GDM1 (cell line): ENCODE measurements around the gene CYP4V2.

ENCODE experiments used
- DNase-seq: peaks from one replicate; lab custom pipeline; 2025; lab: John Stamatoyannopoulos, UW

The CYP4V2 gene

GRCh38 chr4:186191200-186192065 lies at the start of gene CYP4V2:
CYP4V2 (plus strand) TSS chr4:186191567; CDS start chr4:186191824, 257 bp downstream.
- peak; percentile 71 for DNase-seq

- DNase-seq, result no peak
These were observed 47.0 kb upstream of the CYP4V2 start for GRCh38 chr4:186144198-186144945.

DNA sequence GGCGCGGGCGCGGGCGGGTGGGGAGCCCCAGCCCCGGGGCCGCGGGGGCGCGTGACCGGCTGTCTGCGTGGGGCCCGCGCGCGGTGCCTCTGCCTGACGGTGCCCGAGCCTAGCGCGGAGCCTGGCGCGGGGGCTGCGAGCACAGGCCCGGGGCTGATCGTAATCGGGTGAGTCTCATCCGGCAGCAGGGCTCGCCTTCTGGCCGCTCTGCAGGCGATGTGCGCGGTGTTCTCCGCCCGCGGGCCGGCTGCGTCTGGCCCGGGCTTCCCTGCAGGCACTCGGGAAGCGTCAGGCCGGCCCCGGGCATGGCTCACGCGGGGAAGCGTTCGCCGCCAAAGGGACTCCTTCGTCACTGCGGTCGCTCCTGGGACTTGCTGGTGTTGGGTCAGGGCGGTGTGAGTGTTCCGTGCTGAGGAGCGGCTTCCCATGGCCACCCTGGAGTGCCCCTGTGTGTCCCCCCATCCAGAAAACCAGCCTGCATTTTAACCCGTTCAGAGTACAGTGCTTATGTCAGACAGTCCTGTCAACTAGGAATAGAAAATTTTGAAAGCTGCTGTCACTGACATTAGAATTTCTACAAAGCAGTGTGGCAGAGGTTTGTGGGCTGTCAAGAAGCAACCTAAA lies 46.3 kb upstream of the CYP4V2 start:
- no peak for DNase-seq

GRCh38 chr4:186146458-186146857 lies 44.9 kb upstream of the CYP4V2 start:
- no peak for DNase-seq

GRCh38 chr4:186148336-186148975 lies 42.9 kb upstream of the CYP4V2 start:
- no peak for DNase-seq

GRCh38 chr4:186149872-186150271 lies 41.5 kb upstream of the CYP4V2 start:
- no peak for DNase-seq

- no peak for DNase-seq
These were observed 40.4 kb upstream of the CYP4V2 start for GRCh38 chr4:186150926-186151325.

DNA sequence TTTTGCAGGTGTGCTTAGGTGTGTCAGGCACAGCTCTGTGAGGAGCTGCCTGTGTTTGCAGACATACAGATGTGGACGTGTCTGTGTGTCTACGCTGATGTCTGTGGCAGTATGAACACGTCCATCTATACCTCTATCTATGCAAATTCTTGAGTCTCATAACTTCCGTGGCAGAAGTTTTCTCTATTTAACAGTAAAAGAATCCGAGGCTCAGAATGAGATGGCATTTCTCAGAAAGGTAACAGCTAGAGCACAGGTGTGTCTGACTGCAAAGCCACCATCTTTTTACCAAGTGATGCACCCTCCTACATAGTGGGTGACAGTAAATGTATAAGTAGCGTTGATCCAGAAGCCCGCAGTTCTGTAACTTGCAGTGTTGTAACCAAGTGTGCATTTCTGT lies 39.9 kb upstream of the CYP4V2 start:
- no peak for DNase-seq

DNA sequence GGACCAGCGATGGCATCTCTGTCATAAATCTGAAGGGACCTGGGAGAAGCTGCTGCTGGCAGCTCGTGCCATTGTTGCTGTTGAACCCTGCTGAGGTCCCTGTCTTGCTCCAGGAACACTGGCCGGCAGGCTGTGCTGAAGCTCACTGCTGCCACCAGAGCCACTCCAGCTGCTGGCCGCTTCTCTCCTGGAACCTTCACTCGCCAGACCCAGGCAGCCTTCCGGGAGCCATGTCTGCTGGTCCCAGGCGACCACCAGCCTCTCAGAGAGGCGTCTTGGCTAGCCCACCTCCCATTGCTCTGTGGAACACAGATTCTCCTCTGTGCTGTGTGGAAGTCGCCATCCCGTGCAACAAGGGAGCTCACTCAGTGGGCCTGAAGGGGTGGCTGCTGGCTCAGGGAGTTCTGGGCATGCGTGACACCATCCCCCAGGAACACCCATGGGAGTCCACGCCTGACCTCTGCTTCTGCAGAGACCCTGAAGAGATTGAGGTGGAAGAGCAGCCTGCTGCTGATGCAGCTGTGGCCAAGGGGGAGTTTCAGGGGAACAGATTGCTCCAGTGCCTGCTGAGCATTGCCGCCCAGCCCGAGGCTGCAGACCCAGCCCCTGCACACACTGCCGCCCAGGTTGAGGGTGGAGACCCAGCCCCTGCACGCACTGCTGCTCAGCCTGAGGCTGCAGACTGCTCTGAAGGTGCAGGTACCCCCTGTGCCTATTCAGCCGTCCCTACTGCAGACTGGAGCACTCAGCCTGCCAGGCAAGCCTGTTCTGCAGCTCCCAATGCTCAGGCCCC lies 33.1 kb upstream of the CYP4V2 start:
- DNase-seq, result no peak

GRCh38 chr4:186158966-186159365 lies 32.4 kb upstream of the CYP4V2 start:
- no peak for DNase-seq

GRCh38 chr4:186159613-186160012 lies 31.8 kb upstream of the CYP4V2 start:
- DNase-seq, result no peak

GRCh38 chr4:186161138-186161537 lies 30.2 kb upstream of the CYP4V2 start:
- no peak for DNase-seq

DNA sequence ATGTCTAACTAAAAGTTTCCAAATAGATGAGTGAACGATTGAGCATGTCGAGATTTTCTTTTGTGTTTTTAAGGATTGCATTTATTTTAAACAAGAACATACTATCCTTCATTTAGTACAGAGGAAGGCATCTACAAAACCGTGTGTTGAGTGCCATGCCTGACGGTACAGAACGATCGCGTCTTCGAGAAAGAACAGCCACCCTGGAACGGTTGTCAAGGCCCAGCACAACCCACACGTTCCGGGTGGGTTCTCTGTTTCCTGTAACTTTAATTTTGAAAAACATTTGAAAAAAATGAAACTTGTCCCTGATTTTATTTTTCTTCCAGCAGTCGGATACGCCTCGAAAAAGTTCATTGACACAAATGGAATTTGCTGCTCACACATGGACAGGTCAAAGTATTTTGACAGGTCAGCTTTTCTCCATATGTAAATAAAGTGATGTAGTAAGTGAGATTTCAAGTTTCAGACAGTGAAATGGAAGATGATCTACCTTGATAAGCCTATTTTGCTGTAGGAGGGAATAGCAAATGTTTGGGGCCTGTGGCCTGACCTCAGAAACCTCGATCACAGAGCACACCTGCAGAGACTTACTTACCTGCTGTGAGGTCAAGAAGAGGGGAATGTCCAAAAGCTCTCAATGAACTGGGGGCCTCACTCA lies 24.4 kb upstream of the CYP4V2 start:
- DNase-seq, result no peak

- no peak for DNase-seq
These were observed 23.8 kb upstream of the CYP4V2 start for GRCh38 chr4:186167605-186168004.

DNA sequence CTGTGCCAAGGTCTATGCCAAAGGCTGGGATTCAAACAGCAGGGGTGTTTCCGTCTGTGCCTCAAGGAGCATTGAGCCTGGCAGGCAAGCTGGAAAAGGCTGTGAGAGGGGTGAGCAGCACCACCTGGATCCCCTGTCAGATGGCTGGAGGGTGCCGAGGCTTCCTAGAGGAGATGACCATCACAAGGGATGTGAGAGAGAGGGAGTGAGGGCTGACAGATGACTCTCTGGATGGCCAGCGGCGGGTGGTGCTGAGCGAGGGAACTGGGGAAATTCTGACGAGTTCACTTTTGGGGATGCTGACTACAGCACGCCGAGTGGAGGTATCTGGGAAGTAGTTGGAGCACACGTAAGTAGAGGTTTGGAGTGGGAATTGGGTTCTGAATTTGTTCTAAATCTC lies 22.6 kb upstream of the CYP4V2 start:
- no peak for DNase-seq

- no peak for DNase-seq
These were observed 21.9 kb upstream of the CYP4V2 start for GRCh38 chr4:186169333-186169944.

DNA sequence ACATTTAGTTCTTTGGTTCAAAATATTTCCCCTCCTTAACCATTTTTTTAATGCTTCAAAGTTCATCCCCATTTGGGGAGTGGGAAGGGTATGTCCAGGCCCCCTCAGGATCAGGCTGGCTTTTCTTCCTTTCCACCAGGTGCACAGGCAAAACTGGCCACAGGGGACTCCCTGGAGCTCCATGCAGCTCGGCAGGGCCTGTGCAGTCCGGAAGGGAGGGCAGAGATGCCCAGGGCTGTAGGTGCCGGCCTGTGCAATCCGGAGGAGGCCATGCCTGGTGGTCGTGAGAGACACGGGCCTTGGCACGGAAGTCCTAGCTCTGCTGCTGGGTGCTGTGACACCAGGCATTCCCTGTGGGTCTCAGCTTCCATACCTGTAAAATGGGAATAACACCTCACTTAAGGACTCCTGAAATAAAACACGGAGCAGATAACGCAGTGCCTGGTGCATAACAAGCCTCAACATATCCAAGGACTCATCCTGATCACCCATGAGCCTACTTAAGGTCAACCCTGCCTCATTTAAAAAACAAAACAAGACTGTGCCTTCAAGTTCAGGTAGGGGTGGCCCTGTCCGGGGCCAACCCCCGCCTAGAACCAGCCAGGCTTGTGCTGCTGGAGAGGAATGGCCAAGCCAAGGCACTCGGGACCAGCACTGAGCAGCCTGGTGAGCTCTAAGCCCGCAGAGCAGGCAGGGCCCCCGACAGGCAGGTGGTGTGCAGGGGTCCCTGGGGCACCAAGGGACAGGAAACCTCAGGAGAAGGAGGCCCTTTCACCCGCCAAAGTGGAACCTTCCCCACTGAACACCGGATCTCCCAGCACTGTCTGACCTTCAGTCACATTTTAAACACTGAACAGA lies 21.2 kb upstream of the CYP4V2 start:
- DNase-seq, result no peak

- DNase-seq, result no peak
These were observed 20.4 kb upstream of the CYP4V2 start for GRCh38 chr4:186170966-186171365.

- DNase-seq, result no peak
These were observed 18.8 kb upstream of the CYP4V2 start for GRCh38 chr4:186172546-186172945.

DNA sequence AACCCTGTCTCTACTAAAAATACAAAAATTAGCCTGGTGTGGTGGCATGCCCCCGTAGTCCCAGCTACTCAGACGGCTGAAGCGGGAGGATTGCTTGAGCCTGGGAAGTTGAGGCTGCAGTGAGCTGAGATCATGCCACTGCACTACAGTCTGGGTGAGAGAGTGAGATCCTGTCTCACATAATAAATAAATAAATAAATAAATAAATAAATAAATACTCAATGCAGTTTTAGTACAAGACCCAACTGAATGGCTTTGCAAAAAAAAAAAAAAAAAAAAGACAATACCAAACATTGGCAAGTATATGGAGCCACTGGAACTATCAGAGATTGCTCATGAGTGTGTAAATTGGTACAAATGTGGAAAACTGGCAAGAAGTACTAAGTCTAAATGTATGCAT lies 3.3 kb upstream of the CYP4V2 start:
- no peak for DNase-seq
